Fibroblast of villous mesenchyme (primary cell): ENCODE data around the gene GNAT3. TPM values are rescaled to one million over a fixed set of nuclear protein-coding genes. Genes with fewer than 3 reads are reported as not detected.

Experiments used
- DNase-seq: peaks from one replicate; pipeline ENCODE4 v3.0.0-alpha.2; 2010; ENCODE audit warnings: low read depth
- H3K4me3 ChIP-seq: 2 replicates; pipeline ENCODE4 v1.5.1; 2011; ENCODE audit warnings: low read depth, mild to moderate bottlenecking, low read length
- CTCF ChIP-seq: IDR thresholded peaks from 2 replicates; pipeline ENCODE4 v1.5.1; 2012; ENCODE audit warnings: low read depth, mild to moderate bottlenecking, low read length; ENCODE audit not compliant: insufficient read depth
- total RNA-seq: library from RNA; depleted of rRNA; stranded (reverse); fragments of >200 nt; gene quantifications from 2 replicates; pipeline ENCODE4 v1.2.3, GENCODE V29; 2012

GNAT3 gene
- total RNA-seq, 1 donor, result not detected

- H3K4me3 ChIP-seq, result no peak overlapping the region
- DNase-seq, result no peak
- no peak for TF ChIP-seq CTCF
Measured at GRCh38 chr7:80434047-80434446, 77.8 kb downstream of the GNAT3 start.

- no peak for TF ChIP-seq CTCF
- DNase-seq, result no peak
- no peak overlapping the region for H3K4me3 ChIP-seq
Measured at GRCh38 chr7:80432166-80432565, 79.7 kb downstream of the GNAT3 start.

- DNase-seq, result no peak
- TF ChIP-seq CTCF, result no peak
- no peak overlapping the region for H3K4me3 ChIP-seq
Measured at GRCh38 chr7:80429181-80429580, 82.7 kb downstream of the GNAT3 start.

- peak; percentile 75 for TF ChIP-seq CTCF
- peak; percentile 79 for DNase-seq
- no peak overlapping the region for H3K4me3 ChIP-seq
Measured at GRCh38 chr7:80428161-80429054, 83.5 kb downstream of the GNAT3 start.

- no peak for DNase-seq
- no peak overlapping the region for H3K4me3 ChIP-seq
- no peak for TF ChIP-seq CTCF
Measured at GRCh38 chr7:80427218-80427617, 84.6 kb downstream of the GNAT3 start.

- no peak overlapping the region for H3K4me3 ChIP-seq
- DNase-seq, result no peak
- TF ChIP-seq CTCF, result no peak
Measured at GRCh38 chr7:80420876-80421275, 91.0 kb downstream of the GNAT3 start.
